B cell (primary cell): Measurements from ENCODE around the gene ARMC6. TPM values are rescaled to one million over a fixed set of nuclear protein-coding genes. Genes with fewer than 3 reads are reported as not detected.

Experiments used
- ATAC-seq: fragments of 200-7000 bp; cut with Tn5 transposase; one replicate; pipeline ENCODE4 v1.10.0; 2021; ENCODE audit warnings: low read depth, mild to moderate bottlenecking, moderate number of reproducible peaks, moderate library complexity
- CTCF ChIA-PET: fragments of 350-600 bp; sonication (Branson Sonifier 250); formaldehyde crosslinking; loops from one replicate; lab custom pipeline; 2021; ENCODE audit warnings: antibody characterized with exemption, inconsistent platforms; lab: Charles Lee
- POLR2A ChIA-PET: fragments of 350-600 bp; sonication (Branson Sonifier 250); formaldehyde crosslinking; loops from one replicate; lab custom pipeline; 2021; ENCODE audit warnings: antibody characterized with exemption; lab: Charles Lee
- DNase-seq: peaks from one replicate; pipeline ENCODE4 v3.0.0; 2013
- H2AFZ ChIP-seq: 2 replicates; pipeline ENCODE4 v1.6.1; 2012; ENCODE audit warnings: mild to moderate bottlenecking, low read depth, low read length; ENCODE audit not compliant: insufficient read depth, poor library complexity, severe bottlenecking
- H3K27ac ChIP-seq, 2 donors: 1 replicate in 1 of 2; 2 replicates in 1 of 2; pipeline ENCODE4 v1.5.1; 2012 to 2013; ENCODE audit warnings: low read length in 2 of 2, mild to moderate bottlenecking in 2 of 2, moderate library complexity in 1 of 2
- H3K27me3 ChIP-seq, 4 experiments: fragments of 200-600 bp in 1 of 4; sonication (generic) in 1 of 4; replicated peaks in 1 of 4; 1 replicate in 2 of 4; 2 replicates in 2 of 4; pipeline versions ENCODE4 v1.6.1 to v1.7.0; 2013 to 2016; ENCODE audit warnings: low read length in 3 of 4, mild to moderate bottlenecking in 2 of 4, mixed read lengths in 1 of 4, moderate library complexity in 1 of 4; ENCODE audit not compliant: insufficient read depth in 4 of 4, control insufficient read depth in 3 of 4; ENCODE audit errors: control extremely low read depth in 1 of 4
- H3K36me3 ChIP-seq, 2 experiments: replicated peaks in 1 of 2; 1 replicate in 1 of 2; 2 replicates in 1 of 2; pipeline versions ENCODE4 v1.6.1 to v1.7.1; 2013; ENCODE audit warnings: low read length in 1 of 2; ENCODE audit not compliant: insufficient read depth in 2 of 2, control insufficient read depth in 1 of 2; ENCODE audit errors: control extremely low read depth in 1 of 2, extremely low read depth in 1 of 2
- H3K4me1 ChIP-seq, 2 donors: fragments of 200-600 bp in 1 of 2; sonication (generic) in 1 of 2; 1 replicate in 1 of 2; 2 replicates in 1 of 2; pipeline versions ENCODE4 v1.5.1 to v1.6.1; 2013 to 2017; ENCODE audit warnings: low read length in 2 of 2; ENCODE audit not compliant: control insufficient read depth in 2 of 2, insufficient read depth in 2 of 2
- H3K4me2 ChIP-seq: replicated peaks from 2 replicates; pipeline ENCODE3; 2012; ENCODE audit warnings: mild to moderate bottlenecking, low read depth, low read length; ENCODE audit not compliant: poor library complexity, severe bottlenecking
- H3K4me3 ChIP-seq, 5 experiments: fragments of 200-600 bp in 1 of 5; sonication (generic) in 1 of 5; 1 replicate in 3 of 5; 2 replicates in 2 of 5; pipeline versions ENCODE4 v1.5.1 to v1.7.0; 2011 to 2016; ENCODE audit warnings: low read length in 4 of 5, mild to moderate bottlenecking in 4 of 5, low read depth in 2 of 5, control low read depth in 1 of 5, moderate library complexity in 1 of 5; ENCODE audit not compliant: insufficient read depth in 1 of 5; ENCODE audit errors: control extremely low read depth in 1 of 5, extremely low read depth in 1 of 5
- H3K79me2 ChIP-seq: fragments of 200-600 bp; sonication (generic); one replicate; pipeline ENCODE4 v1.6.0; 2016; ENCODE audit warnings: low read length; ENCODE audit not compliant: control insufficient read depth, insufficient read depth
- H3K9ac ChIP-seq: fragments of 200-600 bp; sonication (generic); 2 replicates; pipeline ENCODE4 v1.6.1; 2017; ENCODE audit warnings: mild to moderate bottlenecking, low read length, moderate library complexity
- H3K9me3 ChIP-seq, 3 donors: one replicate each; pipeline versions ENCODE4 v1.6.1 to v1.7.1; 2013; ENCODE audit warnings: low read length in 2 of 3; ENCODE audit not compliant: control insufficient read depth in 2 of 3, insufficient read depth in 1 of 3; ENCODE audit errors: control extremely low read depth in 1 of 3
- H4K20me1 ChIP-seq: 2 replicates; pipeline ENCODE4 v1.6.0; 2012; ENCODE audit warnings: mild to moderate bottlenecking, low read length; ENCODE audit not compliant: insufficient read depth, control insufficient read depth, poor library complexity, severe bottlenecking
- H3K27ac Mint-ChIP-seq: one replicate; pipeline ENCODE4 v1.8.0; 2021; ENCODE audit warnings: mixed read lengths
- H3K27me3 Mint-ChIP-seq: one replicate; pipeline ENCODE4 v1.8.0; 2021; ENCODE audit warnings: mixed read lengths
- H3K4me1 Mint-ChIP-seq: one replicate; pipeline ENCODE4 v1.8.0; 2021; ENCODE audit warnings: mixed read lengths
- H3K4me3 Mint-ChIP-seq: one replicate; pipeline ENCODE4 v1.8.0; 2021; ENCODE audit warnings: mixed read lengths
- H3K9me3 Mint-ChIP-seq: one replicate; pipeline ENCODE4 v1.8.0; 2022; ENCODE audit warnings: mixed read lengths; ENCODE audit not compliant: insufficient read depth
- CTCF ChIP-seq: fragments of 200-600 bp; IDR thresholded peaks from one replicate; pipeline ENCODE4 v1.8.0; 2022; ENCODE audit warnings: antibody characterized with exemption, mild to moderate bottlenecking
- EZH2 ChIP-seq: IDR thresholded peaks from 2 replicates; pipeline ENCODE4 v1.6.1; 2012; ENCODE audit warnings: borderline replicate concordance, low read depth, mild to moderate bottlenecking, moderate library complexity, low read length; ENCODE audit not compliant: insufficient read depth, poor library complexity, severe bottlenecking
- WGBS: methylation state at CpG from one replicate; pipeline ENCODE4 v1.1.5; 2013; ENCODE audit warnings: missing lambda C conversion rate; ENCODE audit not compliant: insufficient coverage; 5-methylcytosine and 5-hydroxymethylcytosine counted together
- intact Hi-C: fragments of 100-400 bp; cut with micrococcal nuclease; formaldehyde crosslinking; loops from one replicate; pipeline ENCODE4 v1.10.0; 2022
- polyA plus RNA-seq: library from polyadenylated mRNA; depleted of rRNA; stranded (reverse); fragments of >200 nt; gene quantifications from 2 replicates; pipeline ENCODE4 v1.2.3, GENCODE V29; 2012
- total RNA-seq, 2 donors: library from RNA; stranded (reverse); fragments of 120-200 nt in 1 of 2; gene quantifications; 1 replicate in 1 of 2; 2 replicates in 1 of 2; pipeline versions ENCODE4 v1.2.3 to v1.2.4, GENCODE V29; 2013 to 2022

Gene ARMC6
- total and polyA plus RNA-seq, 2 donors (not counting 1 experiment from before 2014, with no cell fraction given), result 15.2 to 27.6 TPM

GRCh38 chr19:19094513-19094912 is 61.1 kb downstream of the ARMC6 start:
- peaks cover 53% of the 10 kb centered on the region for H4K20me1 ChIP-seq
- intact Hi-C loops, result no loop called here
- no peak overlapping the region for H3K4me3 ChIP-seq
- H3K9ac ChIP-seq, result no peak overlapping the region
- no peak overlapping the region for H2AFZ ChIP-seq
- no peak overlapping the region for H3K27ac Mint-ChIP-seq
- ATAC-seq (no peak), DNase-seq (no peak)
- peaks cover 44% of the 10 kb centered on the region for H3K79me2 ChIP-seq
- H3K4me2 ChIP-seq, result no peak overlapping the region
- H3K27me3 Mint-ChIP-seq, result no peaks in the 10 kb centered on the region
- CTCF ChIA-PET, result interaction anchor here (0.6 to 0.7 kb wide), 2 partner anchors 30 to 32 kb away, joined by 3 read pairs; no protein-coding TSS in a partner anchor
- POLR2A ChIA-PET, result no interaction called here
- H3K27ac ChIP-seq, result no peak overlapping the region
- no peaks in the 10 kb centered on the region for H3K27me3 ChIP-seq
- WGBS, result over 99% methylated on average over 6 of the region's 7 CpGs
- H3K9me3 Mint-ChIP-seq, result no peaks in the 10 kb centered on the region
- no peaks in the 10 kb centered on the region for H3K4me1 ChIP-seq
- peaks cover 0 to 33% of the 10 kb centered on the region in 2 experiments for H3K36me3 ChIP-seq
- H3K9me3 ChIP-seq, result no peaks in the 10 kb centered on the region
- no peak overlapping the region for H3K4me3 Mint-ChIP-seq
- peaks cover 4% of the 10 kb centered on the region for H3K4me1 Mint-ChIP-seq
- TF ChIP-seq EZH2, result no peak
- TF ChIP-seq CTCF, result no peak

GRCh38 chr19:19095691-19096090 is 62.3 kb downstream of the ARMC6 start:
- Histone ChIP-seq H3K27ac (no peak overlapping the region), H3K9me3 (no peaks in the 10 kb centered on the region), H3K27me3 (no peaks in the 10 kb centered on the region), H3K36me3 (peaks cover 0 to 39% of the 10 kb centered on the region in 2 experiments), H3K4me3 (no peak overlapping the region), H4K20me1 (peaks cover 52% of the 10 kb centered on the region), H3K4me2 (no peak overlapping the region), H2AFZ (no peak overlapping the region), H3K9ac (no peak overlapping the region), H3K79me2 (peaks cover 36% of the 10 kb centered on the region), H3K4me1 (no peaks in the 10 kb centered on the region)
- H3K27ac Mint-ChIP-seq, result no peak overlapping the region
- H3K4me1 Mint-ChIP-seq, result peaks cover 4% of the 10 kb centered on the region
- ATAC-seq, result no peak
- WGBS, result 81% methylated on average over 6 of the region's 11 CpGs
- DNase-seq, result no peak
- CTCF ChIA-PET, result no interaction called here
- intact Hi-C loops, result no loop called here
- H3K27me3 Mint-ChIP-seq, result no peaks in the 10 kb centered on the region
- no peak for TF ChIP-seq EZH2
- no peaks in the 10 kb centered on the region for H3K9me3 Mint-ChIP-seq
- POLR2A ChIA-PET, result no interaction called here
- no peak overlapping the region for H3K4me3 Mint-ChIP-seq
